GM19455 (cell line): ENCODE data around the gene EVI5L.
"Not testable (repeated sequence)": the region's sequence is repeated elsewhere in the genome, so short reads cannot be mapped to it uniquely, and the experiment has no call there.

ENCODE experiments used
- ATAC-seq: cut with Tn5 transposase; IDR thresholded peaks from one replicate; pipeline ENCODE4 v1.9.1; 2021; ENCODE audit not compliant: unreplicated experiment

Gene EVI5L

DNA sequence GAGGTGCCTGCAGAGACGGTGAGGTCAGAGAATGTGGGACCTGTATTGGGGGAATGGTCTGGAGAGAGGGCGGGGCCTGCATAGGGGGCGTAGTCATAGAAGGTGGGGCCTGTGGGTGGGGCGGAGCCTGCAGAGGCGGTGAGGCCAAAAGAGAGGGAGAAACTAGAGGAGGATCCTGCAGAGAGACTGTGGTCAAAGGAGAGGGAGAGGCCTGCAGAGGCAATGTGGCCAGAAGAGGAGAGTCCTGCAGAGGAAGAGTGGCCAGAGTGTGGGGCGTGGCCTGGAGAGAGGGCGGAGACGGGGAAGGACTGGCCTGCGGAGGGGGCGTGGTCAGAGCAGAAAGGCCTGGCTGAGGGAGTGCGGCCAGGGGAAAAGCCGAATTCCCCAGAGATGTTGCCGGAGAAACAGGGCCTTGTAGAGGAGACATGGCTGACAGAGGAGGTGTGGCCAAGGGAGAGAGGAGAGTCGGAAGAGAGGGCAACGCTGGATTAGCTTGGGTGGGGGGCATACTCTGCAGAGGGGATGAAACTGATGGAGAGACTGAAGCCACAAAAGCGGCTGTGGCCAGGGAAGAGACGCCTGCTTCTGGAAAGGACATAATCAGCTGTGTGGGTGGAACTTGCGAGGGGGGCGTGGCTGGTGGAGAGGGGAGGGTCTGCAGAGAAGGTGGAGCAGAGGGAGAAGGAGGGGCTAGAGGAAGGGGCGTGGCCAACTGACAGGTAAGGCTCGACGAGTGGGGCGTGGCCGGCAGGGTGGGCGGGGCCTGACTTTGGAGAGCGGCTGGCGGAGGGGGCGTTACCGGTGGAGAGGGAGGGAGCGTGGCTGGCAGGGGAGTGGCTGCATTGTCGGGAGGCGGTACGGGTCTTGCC is 41.7 kb downstream of the EVI5L start:
- no peak for ATAC-seq

DNA sequence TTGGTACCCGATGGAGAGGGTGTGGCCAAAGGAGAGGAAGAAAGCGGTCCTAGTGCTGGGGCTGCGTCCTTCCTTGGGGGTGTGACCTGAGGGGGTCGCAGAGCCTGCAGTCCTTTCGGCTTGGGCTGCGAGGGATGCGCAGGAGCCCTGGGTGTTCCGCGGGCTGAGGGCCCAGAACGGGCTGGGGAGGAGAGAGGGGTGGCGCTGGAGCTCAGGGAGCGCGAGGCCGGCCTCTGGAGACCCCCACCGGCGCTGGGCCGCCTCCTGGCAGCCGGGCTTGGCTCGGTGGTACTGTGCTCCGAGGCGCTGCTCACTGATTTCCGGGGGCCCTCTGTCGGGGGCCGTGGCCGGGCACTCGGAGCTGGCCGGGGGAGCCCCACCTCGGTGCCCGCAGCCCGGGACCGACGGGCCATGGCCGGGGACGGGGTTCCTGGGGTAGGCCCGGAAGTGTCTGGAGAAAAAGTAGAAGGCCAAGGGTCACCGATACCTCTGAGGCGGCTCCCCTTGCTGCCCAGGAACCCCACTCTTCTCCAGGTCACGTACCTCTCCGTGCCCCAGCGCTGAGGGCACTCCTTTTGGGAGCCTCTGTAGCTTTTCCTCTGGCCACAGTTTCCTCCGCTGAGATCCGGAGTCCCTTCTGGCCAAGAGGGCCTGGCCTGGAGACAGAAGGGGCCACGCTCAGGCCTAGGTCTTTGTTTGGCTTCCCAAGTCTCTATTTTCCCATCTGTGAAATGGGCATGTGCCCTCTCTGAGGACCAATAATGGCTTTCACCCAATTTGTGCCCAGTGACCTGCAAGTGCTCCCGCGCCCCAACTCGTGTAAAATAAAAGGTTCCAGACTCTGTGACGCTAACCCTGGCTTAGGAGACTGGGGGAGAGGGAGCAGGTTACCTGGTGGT is 42.5 kb downstream of the EVI5L start:
- ATAC-seq: no peak

DNA sequence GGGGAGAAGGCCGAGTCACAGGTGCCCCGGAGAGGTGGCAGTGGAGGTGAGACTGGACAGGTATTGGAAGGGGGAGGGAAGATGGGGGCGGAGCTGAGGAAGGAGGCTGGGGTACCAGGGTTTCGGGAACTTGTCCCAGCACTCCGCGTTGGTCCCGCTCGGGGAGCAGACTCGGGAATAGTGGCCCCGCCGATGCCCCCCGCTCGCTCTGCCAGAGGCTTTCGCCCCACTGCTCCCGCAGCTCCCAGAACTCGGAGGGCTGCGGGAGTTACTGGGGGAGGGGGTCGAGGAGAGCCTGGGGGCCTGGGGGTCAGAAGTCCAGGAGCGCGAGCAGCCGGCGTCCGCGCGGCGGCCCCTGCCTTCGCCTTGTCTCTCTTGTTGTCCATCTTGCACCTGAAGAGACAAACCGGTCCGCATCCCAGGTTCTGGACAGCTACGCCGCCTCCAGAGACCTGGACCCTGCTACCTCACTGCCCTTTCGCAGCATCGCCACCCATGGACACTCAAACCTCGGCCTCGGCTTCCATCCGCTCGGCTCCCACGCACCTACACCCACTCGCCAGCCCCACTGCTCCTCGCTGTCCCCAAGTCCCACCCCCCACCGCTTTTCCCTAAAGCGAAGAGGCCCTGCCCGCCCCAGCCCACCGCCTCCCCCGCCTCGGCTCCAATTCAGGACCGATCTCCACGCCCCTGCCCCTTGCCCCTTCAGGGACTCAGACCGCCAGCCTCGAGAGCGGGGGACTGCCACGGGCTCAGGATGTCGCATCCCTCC is 43.5 kb downstream of the EVI5L start:
- no peak for ATAC-seq

DNA sequence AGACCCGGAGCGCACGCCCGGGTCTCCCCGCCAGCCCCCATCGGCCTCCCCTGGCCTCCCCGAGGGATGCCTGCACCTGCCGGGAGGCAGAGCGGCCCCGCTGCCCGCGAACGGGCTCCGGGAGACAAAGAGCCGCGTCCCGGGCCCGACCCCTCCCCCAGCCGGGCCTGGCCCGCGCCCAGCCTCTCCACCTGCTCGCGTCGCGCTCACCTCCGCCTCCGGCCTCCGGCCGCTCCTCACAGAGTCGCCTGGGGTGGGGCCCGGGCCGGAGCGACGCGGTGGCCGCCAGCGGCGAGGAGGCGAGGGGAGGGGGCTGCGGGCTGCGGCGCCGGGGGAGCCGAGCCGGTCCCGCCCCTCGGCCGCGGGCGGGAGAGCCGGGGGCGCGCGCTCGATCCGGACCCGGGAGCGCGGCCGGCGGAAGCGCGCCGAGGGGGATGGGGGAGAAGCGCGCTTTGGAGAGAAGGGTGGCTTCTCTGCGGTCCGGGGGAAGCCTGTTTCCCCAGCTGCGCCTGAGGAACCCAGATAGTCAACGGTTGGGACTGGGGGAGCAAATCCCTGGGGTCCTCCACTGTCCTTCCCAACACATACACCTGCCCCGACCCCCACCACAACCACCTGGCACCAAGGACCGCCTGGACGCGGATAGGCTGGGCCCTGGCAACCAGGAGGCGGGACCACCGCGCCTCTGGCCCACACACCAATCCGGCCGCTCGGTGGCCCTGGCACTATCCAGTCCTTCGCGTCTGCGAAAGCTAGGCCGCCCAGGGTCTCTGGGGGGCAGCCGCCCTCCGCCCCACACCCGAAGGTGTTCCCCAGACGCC is 44.3 kb downstream of the EVI5L start, which contains the start of gene PRR36:
TSS of gene PRR36 (minus strand) at position 315 of the 821 bp plus-strand sequence. CDS start 701 bp downstream, outside the sequence.
- no peak for ATAC-seq

GRCh38 chr19:7874897-7875273 is 44.9 kb downstream of the EVI5L start:
- no peak for ATAC-seq

GRCh38 chr19:7877249-7877836 is 47.3 kb downstream of the EVI5L start:
- no peak for ATAC-seq

DNA sequence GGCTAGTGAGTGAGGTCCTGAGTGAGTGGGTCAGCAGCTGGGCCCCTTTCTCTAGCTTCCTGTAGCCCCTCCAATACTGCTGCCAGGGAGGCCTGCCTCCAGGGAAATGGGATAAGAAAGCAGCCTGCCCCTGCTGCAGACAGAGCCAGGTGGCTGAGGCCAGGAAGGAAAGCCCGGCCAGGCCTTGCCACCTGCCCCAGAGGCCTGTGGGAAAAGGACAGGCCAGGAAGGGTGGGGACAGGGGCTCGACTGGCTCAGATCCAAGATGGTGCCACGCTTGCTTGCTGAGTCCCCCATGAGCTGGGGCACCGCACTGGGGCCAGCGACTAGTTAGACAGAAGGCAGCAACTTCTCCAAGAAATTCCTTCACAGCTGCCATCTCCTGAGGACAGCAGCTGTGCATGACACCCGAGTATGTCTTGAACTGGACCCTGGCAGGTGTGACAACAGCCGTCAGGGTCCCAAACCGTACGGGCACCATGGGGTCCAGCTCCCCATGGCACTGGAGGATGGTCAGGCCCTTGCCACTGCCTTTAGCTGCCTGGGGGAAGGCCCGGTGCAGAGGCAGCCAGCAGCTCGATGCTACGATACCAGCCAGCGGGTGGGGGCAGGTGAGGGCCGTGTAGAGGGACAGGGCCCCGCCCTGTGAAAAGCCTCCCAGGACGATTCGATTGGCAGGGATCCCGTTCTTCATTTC is 49.2 kb downstream of the EVI5L start:
- no peak for ATAC-seq

- ATAC-seq: no peak
Measured at GRCh38 chr19:7879836-7880235, 49.8 kb downstream of the EVI5L start.

GRCh38 chr19:7881910-7882309 is 51.9 kb downstream of the EVI5L start:
- no peak for ATAC-seq

DNA sequence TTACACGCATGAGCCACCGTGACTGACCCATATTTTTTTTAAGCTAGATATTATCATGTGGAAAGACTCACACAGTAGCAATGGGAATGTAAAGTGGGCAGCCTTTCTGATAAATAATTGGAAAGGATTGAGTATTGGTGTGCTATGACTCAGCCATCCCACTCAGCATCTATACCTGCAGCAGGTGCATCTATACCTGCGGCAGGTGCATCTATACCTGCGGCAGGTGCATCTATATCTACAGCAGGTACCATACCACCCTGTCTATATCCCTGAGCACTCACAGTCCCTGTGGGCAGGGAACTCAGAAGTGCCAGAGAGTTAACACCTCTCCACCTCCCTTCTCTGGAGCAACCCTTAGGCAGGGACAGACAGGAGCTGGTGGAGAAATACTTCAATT is 53.1 kb downstream of the EVI5L start:
- ATAC-seq: no peak

GRCh38 chr19:7883796-7884570 is 54.0 kb downstream of the EVI5L start:
- no peak for ATAC-seq

DNA sequence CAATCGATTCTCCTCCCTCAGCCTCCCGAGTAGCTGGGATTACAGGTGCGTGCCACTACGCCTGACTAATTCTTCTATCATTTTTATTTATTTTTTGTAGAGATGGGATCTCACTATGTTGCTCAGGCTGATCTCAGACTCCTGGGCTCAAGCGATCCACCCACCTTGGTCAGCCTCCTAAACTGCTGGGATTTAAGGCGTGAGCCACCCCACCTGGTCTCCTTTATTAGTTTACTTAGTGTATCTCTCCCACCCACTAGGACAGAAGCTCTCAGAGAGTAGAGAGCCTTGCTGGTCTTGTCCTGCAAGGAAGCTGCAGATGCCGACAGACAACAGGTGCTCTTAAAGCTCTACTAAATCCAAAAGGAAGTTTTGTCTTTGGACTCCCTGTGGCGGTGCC is 55.8 kb downstream of the EVI5L start:
- ATAC-seq: no peak

- no peak for ATAC-seq
Measured at GRCh38 chr19:7887408-7888144, 57.6 kb downstream of the EVI5L start.

DNA sequence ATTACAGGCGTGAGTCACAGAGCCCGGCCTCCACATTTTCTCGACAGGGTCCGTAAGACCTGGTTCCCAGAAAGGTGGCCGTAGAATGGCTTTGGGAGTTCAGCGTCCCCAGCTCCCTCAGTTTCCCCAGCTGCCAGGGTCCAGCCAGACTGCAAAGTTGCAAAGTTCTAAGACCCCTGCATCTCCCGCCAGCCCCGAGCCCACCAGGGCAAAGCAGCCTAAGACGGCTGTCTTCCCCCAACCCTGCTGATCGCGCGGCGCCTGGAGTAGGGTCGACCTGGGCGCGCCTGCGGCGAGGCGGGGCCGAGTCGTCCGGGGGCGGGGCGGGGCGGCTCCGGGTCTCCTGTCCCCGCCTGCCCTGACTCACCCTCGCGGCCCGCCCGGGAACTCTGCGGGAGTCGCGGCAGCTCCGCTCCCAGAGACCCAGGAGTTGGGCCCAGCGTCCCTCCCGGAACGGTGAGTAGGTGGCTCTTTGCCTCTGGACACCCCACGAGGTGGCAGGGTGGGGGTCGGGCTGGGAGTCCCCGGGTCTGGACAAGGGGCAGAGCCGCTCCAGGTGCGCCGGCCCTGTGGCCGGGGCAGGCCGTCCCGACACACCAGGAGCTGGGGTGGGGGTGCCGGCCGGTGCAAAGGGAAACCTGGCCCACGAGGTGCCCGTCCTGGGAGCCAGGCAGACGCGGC is 58.3 kb downstream of the EVI5L start, which contains the start of gene LRRC8E:
TSS of gene LRRC8E (plus strand) at position 366 of the 681 bp plus-strand sequence. CDS start 7,094 bp downstream, outside the sequence.
- ATAC-seq: no peak

GRCh38 chr19:7888826-7889217 is 58.8 kb downstream of the EVI5L start:
- ATAC-seq: no peak

GRCh38 chr19:7893362-7894101 is 63.5 kb downstream of the EVI5L start:
- not testable (repeated sequence) for ATAC-seq
